Gastroesophageal sphincter (tissue), 3 donors: ENCODE results near the gene THRB.
A peak's percentile ranks its signal among the peaks of the same experiment; 100 is the strongest.

Experiments
- POLR2A ChIP-seq, 2 donors: fragments of 450-650 bp; IDR thresholded peaks; one replicate each; pipeline ENCODE4 v1.6.1; 2017; ENCODE audit warnings: antibody characterized with exemption in 2 of 2, mild to moderate bottlenecking in 2 of 2, moderate library complexity in 1 of 2
- POLR2AphosphoS5 ChIP-seq: sonication (generic); formaldehyde crosslinking; IDR thresholded peaks from one replicate; pipeline ENCODE4 v1.6.1; 2017; ENCODE audit warnings: antibody characterized with exemption
- TF ChIP-seq, protein P1 (sequence below), 4 experiments: fragments of 200-600 bp in 2 of 4; fragments of 450-650 bp in 2 of 4; sonication (generic) in 1 of 4; IDR thresholded peaks; one replicate each; pipeline ENCODE4 v1.5.1; 2017 to 2019; ENCODE audit warnings: antibody characterized with exemption in 4 of 4, mild to moderate bottlenecking in 2 of 4, moderate library complexity in 2 of 4

DNA sequence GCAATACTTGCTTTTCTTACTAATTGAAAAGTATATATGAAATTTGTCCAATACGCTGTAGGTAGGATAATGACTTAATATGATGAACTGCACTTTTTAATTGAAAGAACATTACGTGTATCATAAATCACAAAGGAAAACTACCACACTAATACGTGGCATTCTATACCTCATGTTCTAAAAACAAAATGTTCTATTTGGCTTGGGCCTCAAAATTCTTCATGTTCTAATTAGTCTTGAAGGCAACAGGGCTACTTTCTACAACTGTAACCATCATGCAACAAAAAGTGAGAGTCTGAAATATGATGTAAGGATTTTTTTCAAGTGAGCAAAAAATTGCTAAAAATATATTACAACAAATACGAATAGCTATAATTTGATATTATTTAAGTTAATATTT, 19.8 kb downstream of the THRB start:
- TF ChIP-seq POLR2A (IDR thresholded peaks at IDR 0.05) (no peak), POLR2AphosphoS5 (peak; percentile 62)
- TF ChIP-seq, protein P1, sequence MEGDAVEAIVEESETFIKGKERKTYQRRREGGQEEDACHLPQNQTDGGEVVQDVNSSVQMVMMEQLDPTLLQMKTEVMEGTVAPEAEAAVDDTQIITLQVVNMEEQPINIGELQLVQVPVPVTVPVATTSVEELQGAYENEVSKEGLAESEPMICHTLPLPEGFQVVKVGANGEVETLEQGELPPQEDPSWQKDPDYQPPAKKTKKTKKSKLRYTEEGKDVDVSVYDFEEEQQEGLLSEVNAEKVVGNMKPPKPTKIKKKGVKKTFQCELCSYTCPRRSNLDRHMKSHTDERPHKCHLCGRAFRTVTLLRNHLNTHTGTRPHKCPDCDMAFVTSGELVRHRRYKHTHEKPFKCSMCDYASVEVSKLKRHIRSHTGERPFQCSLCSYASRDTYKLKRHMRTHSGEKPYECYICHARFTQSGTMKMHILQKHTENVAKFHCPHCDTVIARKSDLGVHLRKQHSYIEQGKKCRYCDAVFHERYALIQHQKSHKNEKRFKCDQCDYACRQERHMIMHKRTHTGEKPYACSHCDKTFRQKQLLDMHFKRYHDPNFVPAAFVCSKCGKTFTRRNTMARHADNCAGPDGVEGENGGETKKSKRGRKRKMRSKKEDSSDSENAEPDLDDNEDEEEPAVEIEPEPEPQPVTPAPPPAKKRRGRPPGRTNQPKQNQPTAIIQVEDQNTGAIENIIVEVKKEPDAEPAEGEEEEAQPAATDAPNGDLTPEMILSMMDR (IDR thresholded peaks at IDR 0.05) = no peak
